ENCODE results near the gene CYP1A2.

DNA sequence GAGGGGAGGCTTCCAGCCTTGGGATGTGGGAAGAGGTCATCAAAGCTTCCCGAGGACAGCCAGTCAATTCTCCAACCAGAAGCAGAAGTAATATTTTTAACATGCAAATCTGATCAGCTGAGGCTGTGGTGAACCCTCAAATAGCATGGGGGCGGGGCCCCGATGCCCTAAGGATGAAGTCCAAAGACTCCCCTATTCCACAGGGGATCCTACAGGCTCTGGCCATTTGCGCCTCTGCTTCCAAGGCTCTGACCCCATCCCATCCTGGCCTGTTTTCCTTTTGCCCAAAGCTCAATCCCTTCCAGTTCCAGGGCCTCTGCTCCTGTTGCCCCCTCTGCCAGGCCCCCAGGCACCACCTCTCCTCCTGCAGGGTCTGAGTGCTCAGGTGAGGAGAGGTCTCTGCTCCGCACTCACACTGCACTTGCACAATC is 26.5 kb downstream of the CYP1A2 start:
- TF ChIP-seq EP300 (IDR thresholded peaks at IDR 0.05) = no peak
- TF ChIP-seq, protein P1, sequence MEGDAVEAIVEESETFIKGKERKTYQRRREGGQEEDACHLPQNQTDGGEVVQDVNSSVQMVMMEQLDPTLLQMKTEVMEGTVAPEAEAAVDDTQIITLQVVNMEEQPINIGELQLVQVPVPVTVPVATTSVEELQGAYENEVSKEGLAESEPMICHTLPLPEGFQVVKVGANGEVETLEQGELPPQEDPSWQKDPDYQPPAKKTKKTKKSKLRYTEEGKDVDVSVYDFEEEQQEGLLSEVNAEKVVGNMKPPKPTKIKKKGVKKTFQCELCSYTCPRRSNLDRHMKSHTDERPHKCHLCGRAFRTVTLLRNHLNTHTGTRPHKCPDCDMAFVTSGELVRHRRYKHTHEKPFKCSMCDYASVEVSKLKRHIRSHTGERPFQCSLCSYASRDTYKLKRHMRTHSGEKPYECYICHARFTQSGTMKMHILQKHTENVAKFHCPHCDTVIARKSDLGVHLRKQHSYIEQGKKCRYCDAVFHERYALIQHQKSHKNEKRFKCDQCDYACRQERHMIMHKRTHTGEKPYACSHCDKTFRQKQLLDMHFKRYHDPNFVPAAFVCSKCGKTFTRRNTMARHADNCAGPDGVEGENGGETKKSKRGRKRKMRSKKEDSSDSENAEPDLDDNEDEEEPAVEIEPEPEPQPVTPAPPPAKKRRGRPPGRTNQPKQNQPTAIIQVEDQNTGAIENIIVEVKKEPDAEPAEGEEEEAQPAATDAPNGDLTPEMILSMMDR (IDR thresholded peaks at IDR 0.05) = no peak

Measured in ovary (tissue), 3 donors.